HG03520 (cell line): ENCODE results near the gene SMARCA4.

Experiments used
- ATAC-seq: cut with Tn5 transposase; IDR thresholded peaks from one replicate; pipeline ENCODE4 v1.9.1; 2021; ENCODE audit warnings: mild to moderate bottlenecking, moderate library complexity; ENCODE audit not compliant: unreplicated experiment

SMARCA4 gene

GRCh38 chr19:11028146-11028545 lies 67.3 kb downstream of the SMARCA4 start:
- no peak for ATAC-seq

- no peak for ATAC-seq
Observed at GRCh38 chr19:11031421-11032070, 70.7 kb downstream of the SMARCA4 start.

GRCh38 chr19:11033251-11033650 lies 72.4 kb downstream of the SMARCA4 start:
- ATAC-seq: no peak

GRCh38 chr19:11033763-11034162 lies 72.9 kb downstream of the SMARCA4 start:
- no peak for ATAC-seq

GRCh38 chr19:11034449-11035213 lies 73.8 kb downstream of the SMARCA4 start:
- ATAC-seq: no peak

- ATAC-seq: peak; percentile 43
Observed at GRCh38 chr19:11035441-11036377, 74.9 kb downstream of the SMARCA4 start.

DNA sequence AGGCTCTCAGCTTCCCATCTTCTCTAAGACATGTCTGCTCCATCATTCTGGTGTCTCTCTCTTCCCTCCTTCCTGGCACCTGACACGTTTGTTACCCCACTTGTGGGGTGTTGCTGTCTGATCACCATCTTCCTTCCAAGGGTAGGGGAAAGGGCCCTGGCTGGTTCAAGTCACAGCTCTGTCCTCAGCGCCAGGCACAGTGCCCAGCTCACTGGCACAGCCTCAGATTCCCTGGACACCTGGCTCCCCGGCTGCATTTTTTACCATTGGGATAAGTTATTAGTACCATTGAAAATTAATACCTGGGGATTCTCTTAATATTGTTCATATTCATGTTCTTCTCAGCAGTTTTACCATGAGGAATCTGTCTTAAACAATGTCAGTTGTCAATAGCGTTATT lies 77.7 kb downstream of the SMARCA4 start:
- no peak for ATAC-seq

DNA sequence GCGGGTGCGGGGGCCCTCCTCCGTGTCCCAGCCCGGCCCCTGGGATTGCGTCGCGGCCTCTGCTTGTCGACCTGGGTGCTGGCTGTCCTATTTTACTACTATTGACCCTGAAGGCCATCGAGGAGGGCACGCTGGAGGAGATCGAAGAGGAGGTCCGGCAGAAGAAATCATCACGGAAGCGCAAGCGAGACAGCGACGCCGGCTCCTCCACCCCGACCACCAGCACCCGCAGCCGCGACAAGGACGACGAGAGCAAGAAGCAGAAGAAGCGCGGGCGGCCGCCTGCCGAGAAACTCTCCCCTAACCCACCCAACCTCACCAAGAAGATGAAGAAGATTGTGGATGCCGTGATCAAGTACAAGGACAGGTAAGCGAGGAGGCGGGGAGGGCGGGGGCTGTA lies 80.4 kb downstream of the SMARCA4 start:
- ATAC-seq: no peak

- no peak for ATAC-seq
Observed at GRCh38 chr19:11041966-11042627, 81.3 kb downstream of the SMARCA4 start.

GRCh38 chr19:11044431-11044830 lies 83.6 kb downstream of the SMARCA4 start:
- ATAC-seq: no peak

DNA sequence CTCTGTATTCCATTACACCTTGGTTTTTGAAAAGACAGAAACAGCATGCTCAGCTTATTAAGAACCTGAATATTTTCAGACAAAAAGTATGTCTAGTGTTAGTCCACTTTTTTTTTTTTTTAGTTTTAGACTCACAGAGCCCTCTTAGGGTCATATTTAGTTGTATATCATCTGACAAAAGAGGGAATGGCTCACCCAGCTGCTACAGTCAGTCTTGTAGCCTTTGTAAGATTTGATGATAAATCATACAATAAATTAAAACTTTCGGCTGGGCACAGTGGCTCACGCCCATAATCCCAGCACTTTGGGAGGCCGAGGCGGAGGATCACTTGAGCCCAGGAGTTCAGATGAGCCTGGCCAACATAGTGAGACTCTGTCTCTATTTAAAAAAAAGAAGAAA lies 84.7 kb downstream of the SMARCA4 start:
- no peak for ATAC-seq

DNA sequence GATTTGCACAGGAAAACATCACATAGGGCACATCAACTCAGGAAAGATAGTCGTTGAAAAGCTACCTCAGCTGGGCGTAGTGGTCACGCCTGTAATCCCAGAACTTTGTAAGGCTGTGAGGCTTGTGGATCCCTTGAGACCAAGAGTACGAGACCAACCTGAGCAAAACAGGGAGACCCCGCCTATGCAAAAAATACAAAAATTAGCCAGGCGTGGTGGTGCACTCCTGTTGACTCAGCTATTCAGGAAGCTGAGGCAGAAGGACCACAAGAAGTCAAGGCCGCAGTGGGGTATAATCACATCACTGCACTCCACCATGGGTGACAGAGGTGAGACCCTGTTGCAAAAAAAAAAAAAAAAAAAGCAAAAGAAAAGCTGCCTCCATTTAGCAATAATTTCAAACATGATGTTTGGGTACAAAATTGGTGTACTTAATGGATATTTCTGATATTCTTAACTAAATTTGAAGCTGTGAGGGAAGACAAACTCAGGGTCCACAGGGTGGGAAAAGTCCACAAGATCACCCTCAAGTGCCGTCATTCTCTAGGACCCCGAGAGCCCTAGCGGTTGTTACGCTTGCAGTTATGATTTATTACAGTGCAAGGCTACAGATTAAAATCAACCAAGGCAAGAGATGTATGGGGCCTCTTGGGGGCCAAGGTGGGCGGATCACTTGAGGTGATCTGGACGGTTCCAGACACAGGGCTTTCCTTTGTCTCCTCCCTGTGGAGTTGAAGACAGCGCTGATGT lies 86.0 kb downstream of the SMARCA4 start:
- no peak for ATAC-seq

GRCh38 chr19:11047866-11048265 lies 87.0 kb downstream of the SMARCA4 start:
- no peak for ATAC-seq

DNA sequence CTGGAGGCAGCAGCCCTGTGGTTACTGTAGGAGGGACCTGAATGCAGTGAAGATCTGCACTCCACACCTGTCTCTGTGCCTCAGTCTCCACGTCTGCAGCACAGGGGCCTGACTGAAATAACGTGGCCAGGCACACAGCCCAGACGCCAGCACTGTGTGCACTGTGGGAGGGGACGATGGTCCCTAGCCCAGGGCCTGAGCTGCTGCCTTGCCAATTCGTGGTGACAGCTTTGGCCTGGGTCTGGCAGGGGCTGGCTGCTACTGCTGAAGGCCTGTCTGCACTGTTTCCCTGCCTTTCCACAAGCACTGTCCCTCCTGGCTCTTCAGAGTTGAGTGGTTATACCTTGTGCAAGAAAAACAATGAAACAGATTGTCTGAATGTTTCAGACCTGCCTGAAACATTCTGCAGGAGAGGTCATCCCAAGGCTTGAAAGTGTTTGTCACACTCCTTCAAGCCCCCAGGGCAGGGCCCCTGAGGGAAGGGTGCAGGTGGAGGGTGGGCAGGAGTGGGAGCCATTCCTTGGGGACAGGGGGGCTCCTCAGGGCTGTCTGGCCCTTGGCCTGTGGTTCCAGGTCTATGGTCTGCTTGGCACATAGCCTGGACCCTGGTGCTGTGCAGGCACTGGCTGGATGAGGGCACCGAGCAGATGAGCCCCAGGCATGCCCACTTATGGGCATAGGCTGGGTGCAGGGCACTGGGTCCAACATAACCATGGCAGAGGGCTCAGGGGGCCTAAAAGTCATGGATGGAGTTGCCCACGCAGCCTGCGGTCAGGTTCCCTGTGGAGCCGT lies 89.7 kb downstream of the SMARCA4 start:
- no peak for ATAC-seq

DNA sequence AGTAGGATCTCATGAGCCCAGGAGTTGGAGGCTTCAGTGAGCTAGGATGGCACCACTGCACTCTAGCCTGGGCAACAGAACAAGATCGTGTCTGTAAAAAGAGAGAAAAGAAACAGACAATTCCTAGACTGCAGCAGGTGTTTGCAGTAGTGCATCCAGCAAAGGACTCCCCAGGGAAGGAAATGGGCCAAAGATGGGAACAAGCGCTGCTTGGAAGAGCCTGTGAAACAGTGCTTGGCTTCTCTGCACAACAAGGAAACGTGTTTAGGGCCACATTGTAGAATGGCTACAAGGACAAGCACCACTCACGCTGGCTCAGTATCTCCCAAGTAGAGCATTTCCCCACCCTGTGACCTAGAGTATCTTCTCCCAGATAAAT lies 93.0 kb downstream of the SMARCA4 start:
- ATAC-seq: no peak

DNA sequence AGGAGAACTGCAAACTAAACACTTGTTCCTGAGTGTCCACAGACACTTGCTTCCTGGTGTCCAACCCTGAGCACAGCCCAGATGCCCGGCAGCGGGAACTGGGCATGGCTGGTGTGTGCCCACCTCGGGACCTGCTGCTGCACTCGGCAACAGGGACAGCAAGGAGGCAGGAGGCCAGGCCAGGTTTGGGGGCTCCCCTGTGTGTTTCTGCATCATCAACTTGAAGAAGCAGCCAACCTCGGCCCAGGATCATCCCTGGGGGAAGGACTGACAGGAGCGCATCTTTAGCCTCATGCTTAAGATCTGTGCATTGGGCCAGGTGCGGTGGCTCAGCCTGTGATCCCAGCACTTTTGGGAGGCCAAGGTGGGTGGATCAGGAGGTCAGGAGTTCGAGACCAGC lies 93.4 kb downstream of the SMARCA4 start:
- ATAC-seq: no peak

DNA sequence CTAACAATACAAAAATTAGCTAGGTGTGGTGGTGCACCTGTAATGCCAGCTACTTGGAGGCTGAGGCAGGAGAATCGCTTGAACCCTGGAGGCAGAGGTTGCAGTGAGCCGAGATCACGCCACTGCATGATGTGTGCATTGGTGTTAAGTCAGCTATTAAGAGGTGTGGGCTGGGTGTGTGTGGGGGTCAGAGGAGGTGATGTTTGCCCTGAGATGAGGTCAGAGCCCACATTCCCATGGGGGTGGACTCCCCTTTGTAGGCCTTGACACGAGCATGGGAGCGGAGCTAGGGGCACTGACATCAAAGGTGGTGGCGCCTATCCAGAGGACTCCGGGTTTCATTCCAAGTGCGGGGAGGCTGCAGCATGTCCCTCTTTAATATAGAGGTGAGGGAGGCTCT lies 93.8 kb downstream of the SMARCA4 start:
- no peak for ATAC-seq

DNA sequence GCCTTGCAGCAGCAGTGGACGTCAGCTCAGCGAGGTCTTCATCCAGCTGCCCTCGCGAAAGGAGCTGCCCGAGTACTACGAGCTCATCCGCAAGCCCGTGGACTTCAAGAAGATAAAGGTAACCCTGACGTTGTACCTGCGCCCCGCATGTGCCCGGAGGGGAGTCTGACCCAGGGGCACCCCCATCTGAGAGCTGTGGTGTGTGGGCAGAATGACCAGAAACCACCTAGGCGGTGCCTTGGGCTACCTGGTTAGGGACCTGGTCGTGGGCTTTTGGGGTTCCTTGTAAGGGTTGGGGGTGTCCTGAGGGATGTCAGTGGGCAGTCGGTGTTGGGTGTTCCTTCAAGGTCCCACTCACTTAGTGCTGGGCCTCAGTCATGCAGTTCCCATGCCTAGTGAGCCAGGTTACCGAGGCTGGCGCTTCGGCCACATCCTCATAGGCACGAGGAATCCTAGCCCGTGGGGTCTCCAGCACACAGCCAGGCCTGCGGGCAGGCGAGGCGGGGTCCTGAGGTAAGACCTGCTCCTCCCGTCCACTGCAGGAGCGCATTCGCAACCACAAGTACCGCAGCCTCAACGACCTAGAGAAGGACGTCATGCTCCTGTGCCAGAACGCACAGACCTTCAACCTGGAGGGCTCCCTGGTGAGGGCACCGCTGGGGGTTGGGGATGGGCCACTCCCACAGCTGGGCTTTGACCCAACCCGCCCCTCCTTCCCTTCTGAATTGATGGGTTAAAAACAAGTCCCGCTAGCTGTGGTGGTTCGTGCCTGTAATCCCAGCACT lies 97.6 kb downstream of the SMARCA4 start:
- ATAC-seq: no peak
